NCI-H748 treated with DMSO at 0.1 percent for 48 hours (cell line): ENCODE measurements around the gene TFPT.

Source experiments
- DNase-seq: peaks from one replicate; lab custom pipeline; 2025; lab: John Stamatoyannopoulos, UW

TFPT gene

GRCh38 chr19:54148158-54148557 is 32.7 kb upstream of the TFPT start:
- no peak for DNase-seq

GRCh38 chr19:54147676-54148075 is 32.2 kb upstream of the TFPT start:
- no peak for DNase-seq

- DNase-seq: no peak
These were observed 30.2 kb upstream of the TFPT start for GRCh38 chr19:54145541-54146158.

GRCh38 chr19:54142166-54142780 is 26.8 kb upstream of the TFPT start:
- no peak for DNase-seq

DNA sequence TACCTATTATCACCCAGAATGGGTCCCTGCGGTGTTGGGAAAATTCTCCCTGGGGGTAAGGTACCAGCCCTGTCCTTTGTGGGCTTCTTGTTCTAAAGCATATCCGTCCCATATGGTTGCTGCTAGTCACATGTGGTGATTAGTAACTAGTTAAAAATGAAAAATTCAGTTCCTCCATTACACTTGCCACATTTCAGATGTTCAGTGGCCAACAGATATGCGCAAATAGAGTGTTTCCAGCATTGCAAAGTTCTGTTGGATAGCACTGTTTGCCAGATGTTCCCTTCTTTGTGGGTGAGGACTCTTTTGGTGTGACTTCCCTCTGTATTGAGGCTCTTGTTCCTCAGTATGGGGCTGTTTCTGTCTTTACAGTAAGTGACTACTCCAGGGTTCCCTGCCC is 25.9 kb upstream of the TFPT start:
- no peak for DNase-seq

GRCh38 chr19:54138489-54139256 is 23.2 kb upstream of the TFPT start:
- DNase-seq: no peak

DNA sequence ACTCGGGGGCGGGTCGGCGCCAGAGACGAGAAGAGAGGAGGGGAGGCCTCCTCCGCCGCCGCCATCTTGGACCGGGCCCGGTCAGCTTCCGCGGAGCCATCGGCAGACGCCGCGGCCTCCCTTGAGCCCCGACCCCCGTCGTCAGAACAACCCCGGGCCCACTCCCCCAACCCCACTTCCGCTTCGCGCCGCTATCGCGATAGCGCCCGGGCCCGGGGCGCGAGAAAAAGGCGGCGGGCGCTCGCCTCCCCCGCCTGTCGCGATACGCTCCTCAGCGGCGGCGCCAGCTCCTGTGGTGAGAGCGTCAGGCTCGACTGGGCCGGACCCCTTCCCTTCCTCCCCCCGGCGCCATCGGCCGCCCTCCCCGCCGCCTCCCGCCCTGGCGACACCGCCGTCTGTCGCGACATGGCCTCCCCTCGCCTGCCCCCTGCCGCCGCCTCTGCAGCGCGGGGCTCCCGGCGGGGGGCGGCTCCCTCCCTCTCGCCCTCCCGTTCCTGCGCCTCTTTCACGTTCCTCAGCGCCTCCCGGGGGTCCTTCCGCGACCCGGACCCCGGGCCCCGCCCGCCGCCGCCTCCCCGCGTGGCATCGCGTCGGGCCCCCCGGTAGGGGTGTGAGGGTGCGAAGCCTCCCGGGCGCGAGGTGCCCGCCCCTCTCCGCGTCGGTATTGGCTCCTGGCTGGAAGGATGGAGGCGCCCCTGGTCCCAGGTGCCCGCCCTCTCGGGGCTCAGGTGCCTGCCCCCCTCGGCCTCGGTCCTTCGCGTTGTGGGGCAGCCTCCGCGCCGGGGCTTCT is 22.4 kb upstream of the TFPT start, which contains the start of gene CNOT3:
Gene CNOT3, plus strand, starts transcription at position 64 of the 790 bp plus-strand sequence. CDS start 5,217 bp downstream, outside the sequence.
- DNase-seq: no peak

DNA sequence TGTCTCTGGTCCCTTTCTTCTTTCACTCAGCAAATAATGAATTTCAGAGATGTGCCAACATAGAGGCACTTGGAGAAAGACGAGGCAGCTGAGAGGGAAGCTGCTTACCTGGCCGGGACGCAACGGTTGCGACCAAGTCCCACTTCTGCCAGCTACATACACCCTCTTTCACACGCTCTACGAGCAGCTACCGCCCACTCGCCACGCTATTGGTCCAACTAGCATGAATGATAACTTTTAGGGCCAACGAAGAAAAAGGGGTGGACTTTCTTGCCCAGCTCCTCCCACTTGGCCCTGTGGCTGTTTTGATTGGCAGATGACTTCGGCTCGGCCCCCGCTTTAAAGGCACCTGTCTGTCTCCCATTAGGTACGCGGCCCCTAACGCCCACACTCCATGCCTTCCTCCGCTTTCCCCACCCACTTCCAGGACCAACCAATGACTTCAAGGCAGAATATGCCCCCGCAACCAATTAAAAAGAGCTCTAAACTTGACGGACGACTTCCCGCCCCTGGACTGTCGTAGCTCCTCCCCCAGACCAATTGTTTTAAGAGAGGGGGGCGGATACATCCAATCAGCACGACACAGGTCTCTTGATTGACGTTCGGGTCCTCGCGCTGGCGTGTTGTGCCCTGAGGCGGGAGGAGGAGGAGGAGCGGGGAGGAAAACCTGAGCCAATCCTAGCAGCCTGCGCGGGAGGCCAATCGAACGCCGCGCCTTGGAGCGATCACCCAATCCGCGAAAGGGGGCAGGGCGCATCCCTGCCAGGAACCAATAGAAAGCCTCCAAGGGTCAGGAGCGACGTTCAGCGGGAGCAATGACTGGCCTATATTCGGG is 21.6 kb upstream of the TFPT start:
- DNase-seq: peak; percentile 100

DNA sequence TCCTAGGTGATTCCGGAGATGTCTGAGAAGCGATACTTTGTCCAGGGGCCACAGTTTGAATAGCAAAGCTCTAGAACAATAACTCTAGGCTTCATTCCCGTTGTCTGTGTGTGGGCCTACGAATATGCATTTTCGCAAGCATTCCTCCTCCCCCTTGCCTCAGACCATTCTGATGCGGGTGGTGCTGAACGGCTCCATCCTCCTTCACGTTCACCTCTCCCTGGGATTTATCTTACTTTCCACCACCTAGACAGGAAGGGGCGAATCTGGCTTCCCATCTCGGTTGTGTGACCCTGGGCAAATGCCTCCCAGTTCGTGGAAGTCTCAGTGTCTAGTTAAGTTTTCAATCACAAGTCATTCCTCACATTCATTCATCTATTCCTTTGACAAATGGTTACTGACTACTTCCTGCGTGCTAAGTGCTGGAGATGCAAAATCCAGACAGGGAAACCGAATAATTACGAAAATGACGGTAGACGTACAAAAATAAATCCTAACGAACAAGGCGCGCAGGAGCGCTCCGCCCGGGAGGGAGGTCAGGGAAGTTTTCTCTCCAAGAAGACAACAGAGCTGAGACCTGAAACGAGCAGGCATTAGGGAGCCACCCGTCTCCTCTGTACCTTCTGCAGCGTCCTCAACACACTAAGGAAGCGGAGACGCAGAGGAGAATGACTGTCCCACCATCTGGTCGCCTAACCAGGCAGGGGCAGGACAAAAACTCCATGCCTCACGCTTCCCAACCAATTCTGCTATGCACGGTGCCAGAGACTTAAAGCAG is 20.8 kb upstream of the TFPT start:
- DNase-seq: no peak

- no peak for DNase-seq
These were observed 18.6 kb upstream of the TFPT start for GRCh38 chr19:54133957-54134590.

- DNase-seq: no peak
These were observed 18.0 kb upstream of the TFPT start for GRCh38 chr19:54133312-54133956.

DNA sequence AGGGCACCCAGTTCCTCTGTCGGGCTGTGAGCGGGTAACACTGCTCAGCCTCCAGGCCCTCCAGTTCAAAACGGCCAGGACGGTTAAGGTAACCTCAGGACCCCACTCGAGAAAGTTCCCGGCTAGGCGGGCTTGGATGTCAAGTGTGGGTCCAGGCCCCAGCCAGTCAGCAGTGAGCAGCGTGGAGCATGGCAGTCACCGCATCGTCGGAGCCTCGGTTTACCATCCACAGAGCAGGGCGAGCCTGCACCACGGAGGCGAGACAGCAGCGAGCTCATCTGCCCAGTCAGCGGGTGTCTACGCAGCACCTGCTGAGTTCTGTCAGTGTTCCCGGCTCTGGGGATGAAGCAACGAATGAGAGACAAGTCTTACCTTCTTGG is 14.2 kb upstream of the TFPT start:
- DNase-seq: no peak

DNA sequence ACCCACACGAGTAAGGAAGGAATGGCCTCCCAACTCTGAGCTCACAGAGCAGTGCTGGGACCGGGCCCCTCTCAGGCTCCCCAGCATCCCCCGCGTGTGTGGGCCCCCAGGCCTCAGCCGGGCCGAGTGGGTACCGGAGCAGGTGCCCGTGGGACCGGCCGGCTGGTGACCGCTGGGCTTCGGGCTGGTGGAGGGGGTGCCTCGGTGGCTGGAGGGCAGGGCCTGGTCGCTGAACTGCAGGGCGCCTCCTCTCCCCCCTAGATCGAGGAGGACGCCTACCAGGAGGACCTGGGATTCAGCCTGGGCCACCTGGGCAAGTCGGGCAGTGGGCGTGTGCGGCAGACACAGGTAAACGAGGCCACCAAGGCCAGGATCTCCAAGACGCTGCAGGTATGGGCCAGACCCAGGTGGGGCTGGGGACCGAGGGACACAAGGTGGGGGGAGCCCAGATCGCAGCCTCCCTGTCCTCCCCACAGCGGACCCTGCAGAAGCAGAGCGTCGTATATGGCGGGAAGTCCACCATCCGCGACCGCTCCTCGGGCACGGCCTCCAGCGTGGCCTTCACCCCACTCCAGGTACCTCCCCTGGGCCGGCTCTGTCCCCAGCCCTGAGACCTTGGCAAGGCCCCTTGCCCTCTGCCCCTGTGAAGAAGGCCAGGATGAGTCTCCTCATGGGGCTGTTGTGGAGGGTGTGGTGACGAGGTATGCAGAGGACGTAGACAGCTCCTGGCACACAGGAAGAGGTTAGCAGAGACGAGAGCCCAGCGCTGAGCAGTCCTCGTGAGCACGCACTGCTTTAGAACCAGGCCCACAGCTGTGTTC is 13.5 kb upstream of the TFPT start:
- no peak for DNase-seq

- no peak for DNase-seq
These were observed 12.9 kb upstream of the TFPT start for GRCh38 chr19:54128441-54128725.

DNA sequence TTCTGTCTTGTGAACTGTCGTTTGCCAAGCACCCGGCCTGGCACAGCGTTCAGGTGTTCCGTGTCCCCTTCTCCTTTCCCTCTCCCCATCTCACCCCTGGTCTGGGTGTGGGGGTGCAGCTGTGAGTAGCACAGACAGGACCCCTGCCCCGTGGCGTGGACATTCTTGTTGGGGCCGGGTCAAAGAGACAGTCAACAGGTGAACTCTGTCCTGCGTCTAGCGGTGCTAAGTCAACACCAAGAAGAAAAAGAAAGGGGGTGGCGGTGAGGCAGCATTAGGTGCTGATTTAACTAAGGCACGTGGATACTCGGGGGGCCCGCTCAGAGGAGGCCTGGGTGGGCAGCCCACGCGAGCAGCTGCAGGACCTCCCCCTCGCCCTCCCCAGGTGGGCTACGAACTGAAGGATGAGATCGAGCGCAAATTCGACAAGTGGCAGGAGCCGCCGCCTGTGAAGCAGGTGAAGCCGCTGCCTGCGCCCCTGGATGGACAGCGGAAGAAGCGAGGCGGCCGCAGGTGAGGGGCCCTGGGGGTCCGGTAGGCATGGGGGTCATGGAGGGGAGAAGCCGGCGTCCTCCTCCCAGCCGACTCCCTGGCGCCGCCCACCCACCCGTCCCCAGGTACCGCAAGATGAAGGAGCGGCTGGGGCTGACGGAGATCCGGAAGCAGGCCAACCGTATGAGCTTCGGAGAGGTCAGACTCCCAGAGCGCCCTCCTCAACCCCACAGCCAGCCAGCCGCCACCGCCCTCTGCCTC is 12.4 kb upstream of the TFPT start:
- no peak for DNase-seq

DNA sequence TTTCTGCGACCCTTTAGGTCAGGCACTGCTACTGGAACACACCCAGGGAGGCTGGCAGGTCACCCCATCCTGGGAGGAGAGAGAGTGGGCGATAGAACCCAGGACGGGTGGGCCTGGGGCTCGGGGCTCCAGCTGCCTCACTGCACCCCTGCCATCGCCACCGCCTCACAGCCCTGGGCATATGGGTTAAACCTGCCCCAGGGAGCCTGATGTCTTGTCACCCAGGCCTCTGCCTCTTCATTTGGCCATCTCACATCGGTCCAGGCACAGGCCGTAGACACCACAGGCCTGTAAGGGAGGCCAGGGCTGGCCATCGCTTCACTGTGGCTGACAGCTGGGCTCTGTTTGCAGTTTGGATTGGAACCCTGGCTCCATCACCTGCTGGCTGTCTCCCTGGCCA is 10.3 kb upstream of the TFPT start:
- no peak for DNase-seq

DNA sequence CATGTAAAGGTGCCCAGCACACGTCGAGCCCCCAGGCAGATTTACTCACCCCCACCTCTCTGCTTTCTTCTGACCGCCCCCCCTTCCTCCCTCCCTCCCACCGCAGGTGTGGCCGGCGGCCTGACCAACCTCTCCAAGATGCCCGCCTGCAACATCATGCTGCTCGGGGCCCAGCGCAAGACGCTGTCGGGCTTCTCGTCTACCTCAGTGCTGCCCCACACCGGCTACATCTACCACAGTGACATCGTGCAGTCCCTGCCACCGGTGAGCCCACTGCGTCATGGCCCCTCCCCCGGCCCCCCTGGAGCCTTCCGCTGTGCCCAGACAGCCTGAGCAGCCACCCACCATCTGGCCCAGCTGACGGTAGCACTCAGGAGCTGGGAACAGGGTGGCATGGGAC is 8.9 kb upstream of the TFPT start:
- DNase-seq: no peak

GRCh38 chr19:54123682-54124081 is 8.2 kb upstream of the TFPT start:
- DNase-seq: no peak
